Lung (tissue), 12 donors: Measurements from ENCODE around the gene GCNT4. TPM values are rescaled to one million over a fixed set of nuclear protein-coding genes. Genes with fewer than 3 reads are reported as not detected.

Experiments
- ATAC-seq: fragments of 200-7000 bp; cut with Tn5 transposase; one replicate; pipeline ENCODE4 v1.9.1; 2020; ENCODE audit warnings: moderate number of reproducible peaks; ENCODE audit not compliant: insufficient read depth, low FRiP score
- DNase-seq, 3 donors: peaks; one replicate each; pipeline ENCODE4 v3.0.0-alpha.2; 2013 to 2017
- H3K27ac ChIP-seq, 2 donors: one replicate each; pipeline ENCODE4 v1.5.1; 2013; ENCODE audit warnings: mild to moderate bottlenecking in 2 of 2, moderate library complexity in 2 of 2, control low read depth in 1 of 2, inconsistent platforms in 1 of 2, low read depth in 1 of 2, low read length in 1 of 2
- H3K27me3 ChIP-seq, 3 donors: one replicate each; pipeline ENCODE4 v1.5.1; 2013; ENCODE audit warnings: low read length in 2 of 3; ENCODE audit not compliant: control insufficient read depth in 3 of 3, insufficient read depth in 3 of 3
- H3K36me3 ChIP-seq, 4 donors: one replicate each; pipeline ENCODE4 v1.5.1; 2013; ENCODE audit warnings: low read length in 4 of 4, mild to moderate bottlenecking in 1 of 4, moderate library complexity in 1 of 4; ENCODE audit not compliant: control insufficient read depth in 4 of 4, insufficient read depth in 4 of 4
- H3K4me1 ChIP-seq, 5 donors: one replicate each; pipeline ENCODE4 v1.5.1; 2013; ENCODE audit warnings: low read length in 5 of 5, mild to moderate bottlenecking in 2 of 5, moderate library complexity in 1 of 5; ENCODE audit not compliant: control insufficient read depth in 5 of 5, insufficient read depth in 5 of 5
- H3K4me3 ChIP-seq: one replicate; pipeline ENCODE4 v1.5.1; 2013; ENCODE audit warnings: mild to moderate bottlenecking, control low read depth, moderate library complexity
- H3K9ac ChIP-seq, 2 donors: one replicate each; pipeline ENCODE4 v1.5.1; 2013; ENCODE audit warnings: low read length in 2 of 2, control low read depth in 1 of 2; ENCODE audit not compliant: insufficient read depth in 1 of 2
- H3K9me3 ChIP-seq, 4 donors: one replicate each; pipeline ENCODE4 v1.5.1; 2013; ENCODE audit warnings: low read length in 3 of 4, mild to moderate bottlenecking in 1 of 4, moderate library complexity in 1 of 4; ENCODE audit not compliant: control insufficient read depth in 4 of 4, insufficient read depth in 3 of 4
- CTCF ChIP-seq: IDR thresholded peaks from 2 replicates; pipeline ENCODE4 v1.5.1; 2012; ENCODE audit warnings: mild to moderate bottlenecking; ENCODE audit errors: control extremely low read depth, extremely low read depth
- WGBS, 2 donors: extraction: QIAGEN DNeasy Blood & Tissue Kit; methylation state at CpG; one replicate each; pipeline ENCODE4 v1.1.7; 2013; 5-methylcytosine and 5-hydroxymethylcytosine counted together
- polyA plus RNA-seq, 2 donors: library from polyadenylated mRNA; stranded (reverse); fragments of 200-250 nt; gene quantifications; one replicate each; pipeline ENCODE4 v1.2.1, GENCODE V29; 2013
- total RNA-seq, 2 donors: library from RNA; depleted of rRNA in 1 of 2; stranded (reverse); fragments of >200 nt in 1 of 2; gene quantifications; one replicate each; pipeline ENCODE4 v1.2.1, GENCODE V29; 2014 to 2021
- donor health status: control.
- donor health status: control.
- donor health status: Bipolar disorder and iron deficiency.
- donor health status: healthy.
- donor health status: DM: yes; HTN: yes; CAD: no.

Gene GCNT4
- total and polyA plus RNA-seq, 4 donors: 0.54 to 2.8 (median 1.2) TPM

GRCh38 chr5:75062925-75063531 lies 10.7 kb upstream of the GCNT4 start:
- H3K9me3 ChIP-seq: no peaks in the 10 kb centered on the region
- no peak for ATAC-seq
- no peak for TF ChIP-seq CTCF
- no peaks in the 10 kb centered on the region for H3K36me3 ChIP-seq
- 80 to 89% methylated on average over 2 of the region's 2 CpGs for WGBS, 2 donors
- no peak for DNase-seq
- no peaks in the 10 kb centered on the region for H3K4me1 ChIP-seq
- H3K4me3 ChIP-seq: no peak overlapping the region
- no peaks in the 10 kb centered on the region for H3K27me3 ChIP-seq
- H3K9ac ChIP-seq: no peak overlapping the region
- no peak overlapping the region for H3K27ac ChIP-seq

GRCh38 chr5:75059912-75060545 lies 7.7 kb upstream of the GCNT4 start:
- no peak for ATAC-seq
- no peaks in the 10 kb centered on the region for H3K36me3 ChIP-seq

GRCh38 chr5:75058986-75059535 lies 6.7 kb upstream of the GCNT4 start:
- H3K27me3 ChIP-seq: no peaks in the 10 kb centered on the region
- no peak overlapping the region for H3K27ac ChIP-seq
- no peak overlapping the region for H3K4me3 ChIP-seq
- 89 to 92% methylated on average over 3 of the region's 3 CpGs for WGBS, 2 donors
- TF ChIP-seq CTCF: no peak
- no peaks in the 10 kb centered on the region for H3K36me3 ChIP-seq
- no peaks in the 10 kb centered on the region for H3K9me3 ChIP-seq
- H3K9ac ChIP-seq: no peak overlapping the region
- ATAC-seq (no peak), DNase-seq (no peak)
- H3K4me1 ChIP-seq: peaks cover 0 to 7% (median 3%) of the 10 kb centered on the region in 5 donors

More at GRCh38 chr5:75059912-75060545, 7.7 kb upstream of the GCNT4 start:
- H3K4me1 ChIP-seq: no peaks in the 10 kb centered on the region
- no peak for DNase-seq
- WGBS, 2 donors: 34 to 60% methylated on average over 4 of the region's 4 CpGs
- H3K27ac ChIP-seq: no peak overlapping the region
- no peaks in the 10 kb centered on the region for H3K9me3 ChIP-seq
- no peaks in the 10 kb centered on the region for H3K27me3 ChIP-seq
- H3K9ac ChIP-seq: no peak overlapping the region
- no peak overlapping the region for H3K4me3 ChIP-seq
- no peak for TF ChIP-seq CTCF
